ENCODE results near the gene MDFIC.

MDFIC gene

DNA sequence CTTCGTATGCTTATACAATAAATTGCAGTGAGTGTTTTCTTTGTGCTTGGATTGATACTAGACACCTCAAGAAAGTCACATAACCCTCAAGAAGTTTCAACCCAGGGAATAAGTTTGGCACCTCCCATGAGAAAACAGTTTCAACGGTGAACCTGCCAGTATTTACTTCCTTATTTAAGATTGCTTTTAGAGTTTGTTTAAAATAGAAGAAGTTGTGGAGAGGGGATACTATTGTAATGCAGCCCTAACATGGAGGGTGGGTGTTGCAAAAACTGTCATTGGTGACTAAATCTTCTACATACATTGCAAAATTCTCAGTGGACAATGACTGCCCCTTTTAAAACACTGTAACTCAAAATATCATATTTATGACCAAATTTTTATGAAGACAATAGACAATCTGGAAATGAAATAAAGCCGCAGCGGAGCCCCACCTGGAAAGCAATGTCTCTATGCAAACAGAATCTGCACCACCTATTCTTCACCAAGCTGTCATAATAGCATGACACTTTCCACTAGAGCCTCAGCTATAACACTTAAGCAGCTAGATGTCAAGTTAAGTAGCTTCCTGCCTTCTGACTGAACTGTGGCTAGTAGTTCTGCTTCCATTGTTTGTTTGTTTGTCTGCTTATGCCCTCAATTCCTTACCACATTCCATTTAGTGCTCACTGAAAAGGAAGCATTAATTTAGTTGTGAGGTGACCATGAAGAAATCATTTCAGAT is 98.2 kb downstream of the MDFIC start:
- no peak overlapping the region for H3K4me3 ChIP-seq (ENCODE audit: low read length)
- no peak for DNase-seq (ENCODE audit: low read depth, low spot score)

DNA sequence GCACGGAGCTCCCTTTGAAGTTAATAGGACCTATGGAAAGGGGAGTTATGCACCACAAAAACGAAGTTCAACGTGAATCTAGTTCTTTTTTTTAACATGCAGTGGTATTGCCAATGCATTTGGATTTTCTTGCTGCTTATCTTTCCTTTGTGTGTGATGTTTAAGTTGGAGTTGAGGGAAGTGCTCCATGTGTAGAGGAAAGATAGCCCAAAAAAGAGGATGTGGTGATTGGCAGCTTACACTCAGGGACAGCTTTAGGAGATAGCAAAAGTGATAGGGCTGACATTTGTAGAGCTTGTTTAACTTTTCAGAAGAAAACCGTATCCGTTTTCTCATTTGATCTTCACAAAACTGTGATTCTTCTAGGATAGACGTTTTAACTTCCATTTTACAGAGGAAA is 101.3 kb downstream of the MDFIC start:
- DNase-seq (ENCODE audit: low read depth, low spot score): peak; percentile 2
- no peak overlapping the region for H3K4me3 ChIP-seq (ENCODE audit: low read length)

DNA sequence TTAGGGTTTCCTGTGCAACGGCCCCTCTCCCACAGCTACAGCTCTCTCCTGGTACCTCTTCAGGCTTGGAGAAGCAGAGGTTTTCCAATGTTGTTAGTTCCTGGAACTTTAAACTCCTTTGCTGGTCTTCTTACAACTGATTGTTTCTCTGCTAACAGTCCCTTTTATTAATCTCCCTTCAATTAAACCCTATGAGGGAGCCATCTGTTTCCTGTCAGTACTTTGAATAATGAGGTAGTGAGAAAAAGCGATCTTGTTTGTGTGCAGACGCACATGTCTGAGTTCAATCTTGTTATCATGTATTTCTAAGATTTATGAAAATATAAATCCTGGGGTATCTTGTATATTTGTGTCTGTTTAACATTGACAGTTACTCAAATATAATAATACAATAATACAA is 102.4 kb downstream of the MDFIC start:
- H3K4me3 ChIP-seq (ENCODE audit: low read length): no peak overlapping the region
- DNase-seq (ENCODE audit: low read depth, low spot score): no peak

DNA sequence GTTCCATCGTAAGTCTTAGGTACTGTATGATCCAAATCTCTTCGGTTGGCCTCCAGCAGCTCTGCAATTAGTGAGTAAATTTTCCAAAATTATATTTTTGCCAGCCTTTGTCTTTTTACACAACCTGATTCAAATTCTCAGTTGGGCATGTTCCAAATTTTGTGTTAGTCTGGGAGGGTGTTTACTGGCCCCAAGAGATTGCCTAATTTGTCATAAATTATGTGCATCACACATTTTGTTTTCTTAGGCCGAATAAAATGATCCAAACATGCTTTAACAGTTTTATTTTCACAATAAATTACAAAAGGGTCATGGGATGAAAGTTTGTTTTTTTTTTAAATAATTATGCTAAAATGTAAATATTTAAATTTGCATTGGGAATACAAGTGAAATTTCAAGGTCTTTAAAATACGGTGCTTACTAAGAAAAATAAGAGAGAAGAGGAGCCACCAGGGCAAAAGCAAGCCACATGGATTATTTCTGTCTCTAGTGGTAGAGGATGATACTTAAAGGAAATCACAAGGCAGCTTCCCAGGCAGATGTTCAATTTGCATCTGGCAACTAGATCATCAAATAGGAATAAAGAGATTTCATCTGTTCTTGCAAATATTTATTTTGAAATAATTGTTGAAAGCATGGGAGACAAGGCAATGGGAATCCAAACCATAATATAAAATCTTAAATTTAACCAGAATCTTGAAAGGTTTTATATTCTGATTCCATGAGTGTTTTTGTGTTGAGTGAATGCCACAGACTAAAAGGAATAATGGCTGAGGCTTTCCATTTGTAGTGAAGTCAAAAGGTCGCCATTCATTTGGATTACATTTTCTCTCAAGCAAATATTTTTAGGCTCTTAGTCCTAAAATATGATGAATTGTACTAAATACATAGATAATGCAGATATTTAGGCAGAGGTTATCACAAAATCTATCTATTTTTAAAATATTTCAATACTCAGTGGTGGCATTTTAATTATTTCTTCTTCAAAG is 111.1 kb downstream of the MDFIC start:
- no peak for DNase-seq (ENCODE audit: low read depth, low spot score)
- H3K4me3 ChIP-seq (ENCODE audit: low read length): no peak overlapping the region

DNA sequence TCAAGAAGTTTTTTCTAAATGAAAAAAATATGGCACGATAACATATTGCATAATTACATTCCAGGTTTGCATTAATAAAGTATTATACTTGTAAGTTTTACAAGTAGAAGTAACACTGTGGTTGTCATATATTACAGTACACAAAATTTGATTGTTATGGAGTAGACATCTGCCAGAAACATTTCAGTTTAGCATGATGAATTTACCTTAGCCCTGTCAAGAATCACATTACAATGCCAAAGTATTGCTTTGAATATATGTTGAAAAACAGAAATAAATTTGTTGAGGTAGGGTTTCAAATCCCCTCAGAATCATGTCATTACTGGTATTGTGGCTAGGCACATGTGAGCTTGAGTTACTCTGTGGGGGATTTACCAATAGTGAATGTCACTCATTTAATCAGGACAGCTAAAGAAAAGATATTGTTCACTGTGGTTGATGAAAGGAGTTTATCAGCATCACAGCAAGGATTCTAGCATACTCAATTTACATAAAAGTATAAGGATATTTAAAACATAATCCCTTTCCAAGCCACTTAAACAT is 112.1 kb downstream of the MDFIC start:
- H3K4me3 ChIP-seq (ENCODE audit: low read length): no peak overlapping the region
- DNase-seq (ENCODE audit: low read depth, low spot score): no peak

DNA sequence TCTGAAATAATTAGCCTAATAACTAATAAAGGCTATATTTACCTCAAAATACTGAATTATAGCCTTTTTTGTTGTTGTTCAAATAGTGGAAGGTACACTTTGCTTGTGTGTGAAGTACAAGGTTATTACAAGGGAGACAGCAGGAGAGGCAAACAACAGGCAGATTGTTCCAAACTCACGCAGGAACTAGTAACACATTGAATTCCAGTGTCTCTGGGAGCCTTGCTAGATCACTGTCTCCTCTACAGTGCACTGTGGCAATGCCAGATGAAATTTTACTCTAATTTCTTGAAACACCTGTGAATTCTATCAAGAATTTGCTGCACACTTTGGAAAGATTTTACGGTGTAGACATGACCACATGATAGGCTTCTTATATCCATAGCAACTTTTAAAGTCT is 112.6 kb downstream of the MDFIC start:
- no peak for DNase-seq (ENCODE audit: low read depth, low spot score)
- no peak overlapping the region for H3K4me3 ChIP-seq (ENCODE audit: low read length)

DNA sequence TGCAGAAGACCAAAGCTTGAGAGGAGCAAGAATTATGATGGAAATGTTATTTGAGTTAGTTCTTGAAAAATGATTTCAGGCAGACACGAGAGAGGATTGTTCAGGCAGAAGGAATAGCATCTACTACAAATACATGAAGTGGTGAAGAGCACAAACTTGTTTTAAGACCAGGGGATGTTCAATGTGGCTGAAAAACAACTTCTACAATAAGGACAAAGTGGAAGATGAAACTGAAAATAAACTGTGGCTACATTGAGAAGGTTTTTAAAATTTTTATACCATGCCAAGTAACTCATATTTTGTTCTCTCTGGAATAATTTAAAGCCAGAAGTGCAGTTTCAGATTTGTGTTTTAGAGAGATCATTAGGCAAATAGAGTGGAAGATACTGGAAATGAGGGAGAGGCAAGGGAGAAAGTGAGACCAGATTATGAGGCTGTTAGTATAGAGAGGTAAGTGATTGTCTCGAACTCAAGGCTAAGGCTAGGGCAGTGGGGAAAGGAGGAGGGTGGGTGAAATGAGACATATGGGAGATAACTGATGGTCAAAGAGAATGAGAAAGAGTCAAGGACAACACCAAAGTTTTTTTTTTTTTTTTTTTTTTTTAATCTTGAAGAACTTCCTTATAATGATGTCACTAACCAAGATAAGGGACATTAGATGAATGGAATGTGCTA is 115.4 kb downstream of the MDFIC start:
- DNase-seq (ENCODE audit: low read depth, low spot score): no peak
- H3K4me3 ChIP-seq (ENCODE audit: low read length): no peak overlapping the region

DNA sequence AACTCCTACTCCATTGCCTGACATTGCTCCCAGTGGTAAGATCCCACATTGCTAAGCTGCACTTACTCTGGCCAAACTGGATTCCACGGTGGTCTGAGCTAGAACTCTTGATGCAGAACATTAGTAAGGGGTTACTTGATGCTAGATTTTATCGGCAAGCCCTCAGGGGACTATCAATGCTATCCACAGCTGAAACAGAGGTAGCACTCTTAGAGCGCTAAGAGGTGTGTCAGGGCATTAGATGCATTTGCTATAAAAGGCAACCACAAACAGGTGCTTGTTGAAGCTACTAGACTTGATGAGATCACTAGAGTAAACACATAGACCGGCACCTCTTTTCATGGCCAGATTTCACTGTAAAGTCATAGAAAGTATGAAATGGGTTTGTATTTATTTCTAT is 116.3 kb downstream of the MDFIC start:
- no peak for DNase-seq (ENCODE audit: low read depth, low spot score)
- H3K4me3 ChIP-seq (ENCODE audit: low read length): no peak overlapping the region

DNA sequence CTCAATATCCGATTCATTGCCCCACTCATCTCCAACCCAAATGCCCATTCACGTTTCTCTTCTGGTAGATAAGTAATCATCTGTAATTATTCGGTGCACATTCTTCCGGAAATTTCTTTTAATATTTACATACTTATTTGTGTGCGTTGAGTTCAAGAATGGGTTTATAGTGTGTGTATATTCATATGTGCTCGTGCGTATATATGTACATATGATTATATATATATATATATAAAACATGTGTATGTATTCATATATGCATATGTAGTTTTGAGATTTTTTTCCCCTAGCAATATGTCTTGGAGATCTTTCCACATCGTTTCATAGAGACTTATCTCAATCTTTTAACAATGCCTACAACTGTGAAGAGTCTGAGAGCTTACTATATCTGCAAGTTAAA is 118.2 kb downstream of the MDFIC start:
- H3K4me3 ChIP-seq (ENCODE audit: low read length): no peak overlapping the region
- DNase-seq (ENCODE audit: low read depth, low spot score): no peak

DNA sequence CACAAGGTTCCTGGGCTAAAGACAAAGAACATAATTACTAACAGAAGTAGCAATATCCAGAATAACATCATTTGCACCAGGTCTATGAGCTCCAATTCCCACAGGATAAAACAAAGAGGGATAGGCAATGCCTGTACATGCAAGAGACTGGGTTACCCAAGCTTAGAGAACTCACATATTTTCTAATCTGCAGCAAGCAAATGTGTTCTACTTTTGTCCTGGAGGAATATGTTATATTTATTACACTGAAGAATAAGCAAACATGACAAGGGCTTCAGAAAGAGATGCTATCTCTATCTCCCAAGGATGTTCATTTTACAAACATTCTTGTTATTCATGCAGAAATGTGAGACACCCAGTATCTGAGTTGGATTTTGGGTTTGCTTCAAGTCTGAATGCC is 118.6 kb downstream of the MDFIC start:
- no peak overlapping the region for H3K4me3 ChIP-seq (ENCODE audit: low read length)
- DNase-seq (ENCODE audit: low read depth, low spot score): no peak

DNA sequence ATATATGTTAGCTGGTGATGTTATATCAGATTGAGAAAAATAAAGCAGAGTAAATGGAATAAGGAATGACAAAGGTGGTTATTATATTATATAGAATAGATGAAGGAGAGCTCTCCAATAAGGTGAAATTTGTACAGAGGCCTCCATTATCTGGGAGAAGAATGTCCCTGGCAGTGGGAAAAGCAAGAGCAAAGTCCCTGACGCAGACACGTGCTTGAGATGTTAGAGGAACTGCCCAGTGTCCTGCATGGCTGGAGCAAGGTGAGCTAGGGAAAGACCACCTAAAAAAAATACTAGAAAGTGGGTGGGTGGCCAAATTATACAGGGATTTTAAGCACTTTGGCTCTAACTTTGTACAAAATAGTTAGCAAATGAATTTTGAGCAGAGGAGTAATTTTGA is 120.7 kb downstream of the MDFIC start:
- DNase-seq (ENCODE audit: low read depth, low spot score): no peak
- H3K4me3 ChIP-seq (ENCODE audit: low read length): no peak overlapping the region

DNA sequence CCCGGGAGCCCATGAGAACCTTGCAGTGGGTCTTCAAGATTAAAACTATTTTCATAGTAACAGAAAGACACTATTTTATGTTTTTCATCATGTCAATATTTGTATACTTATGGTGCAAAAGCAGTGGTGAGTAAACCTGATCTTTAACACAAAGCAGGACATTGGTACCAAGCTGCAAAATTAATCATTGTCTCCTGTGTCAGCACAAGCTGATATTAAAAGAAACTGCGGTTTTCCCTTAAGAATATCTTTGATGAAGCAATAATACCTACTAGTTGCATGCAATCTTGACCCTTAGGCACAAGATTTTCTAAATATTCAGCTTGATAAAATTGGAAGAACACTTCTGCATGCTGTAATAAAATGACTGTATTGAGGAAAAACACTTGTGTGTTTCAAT is 121.7 kb downstream of the MDFIC start:
- DNase-seq (ENCODE audit: low read depth, low spot score): no peak
- no peak overlapping the region for H3K4me3 ChIP-seq (ENCODE audit: low read length)

DNA sequence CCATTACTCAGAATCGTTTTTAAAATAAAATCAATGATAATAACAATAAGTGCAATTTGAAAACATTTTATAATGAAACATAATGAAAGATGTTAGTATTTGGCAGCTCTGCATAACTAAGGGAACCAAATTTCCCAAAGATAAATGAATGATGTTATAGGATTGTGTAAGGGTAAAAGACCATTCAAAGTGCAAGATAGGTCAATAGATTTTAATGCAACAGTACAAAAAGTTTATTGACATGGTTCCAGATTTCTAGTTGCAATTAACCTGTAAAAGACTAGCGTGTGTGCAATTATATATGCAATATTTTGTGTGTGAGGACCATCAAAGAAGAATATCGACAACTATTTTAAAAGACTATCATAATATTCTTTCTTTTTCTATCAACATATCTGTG is 122.3 kb downstream of the MDFIC start:
- no peak for DNase-seq (ENCODE audit: low read depth, low spot score)

DNA sequence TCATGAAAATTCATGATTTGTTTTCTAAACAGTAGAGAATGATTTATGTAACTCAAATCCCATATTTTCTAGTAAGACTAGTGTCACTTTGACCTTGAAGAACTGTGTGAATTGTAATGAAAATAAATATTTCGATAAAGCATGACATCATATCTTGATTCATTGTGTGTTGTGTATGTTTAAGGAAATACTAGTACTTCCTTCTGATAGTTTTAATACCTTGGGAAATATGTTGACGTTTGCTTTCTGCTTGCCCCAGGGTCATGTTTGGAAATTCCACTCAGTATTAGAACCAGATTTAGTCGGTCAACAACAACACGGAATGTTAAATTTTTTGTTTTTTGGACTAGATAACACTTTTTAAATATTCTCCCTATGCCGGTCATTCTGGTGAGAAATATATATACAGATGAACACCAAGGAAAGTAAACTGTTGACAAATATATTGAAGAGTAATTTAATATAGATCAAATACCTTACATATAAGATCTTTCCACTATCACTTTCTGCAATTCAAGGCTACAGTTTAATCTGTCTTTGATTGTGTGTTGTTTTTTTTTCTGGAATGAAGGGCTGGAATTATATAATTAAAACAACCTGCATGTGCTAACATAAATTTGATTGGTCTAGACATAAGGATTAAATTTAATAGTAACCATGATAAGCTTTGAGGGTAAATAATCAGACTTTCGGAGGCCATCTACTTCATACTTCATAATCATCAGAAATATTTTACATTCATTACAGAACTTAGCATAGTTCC is 126.2 kb downstream of the MDFIC start:
- no peak overlapping the region for H3K4me3 ChIP-seq (ENCODE audit: low read length)
- DNase-seq (ENCODE audit: low read depth, low spot score): no peak

More for the DNA sequence above, 122.3 kb downstream of the MDFIC start:
- no peak overlapping the region for H3K4me3 ChIP-seq (ENCODE audit: low read length)

DNA sequence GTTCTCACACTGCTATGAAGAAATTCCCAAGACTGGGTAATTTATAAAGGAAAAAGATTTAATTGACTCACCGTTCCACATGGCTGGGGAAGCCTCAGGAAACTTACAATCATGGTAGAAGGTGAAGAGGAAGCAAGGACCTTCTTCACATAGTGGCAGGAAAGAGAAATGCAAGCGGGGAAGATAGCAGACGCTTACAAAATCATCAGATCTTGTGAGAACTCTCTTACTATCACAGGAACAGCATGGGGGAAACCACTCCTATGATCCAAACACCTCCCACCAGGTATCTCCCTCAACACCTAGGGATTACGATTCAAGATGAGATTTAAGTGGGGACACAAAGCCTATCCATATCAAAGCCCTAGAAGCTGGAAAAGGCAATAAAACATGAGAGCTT is 130.8 kb downstream of the MDFIC start:
- H3K4me3 ChIP-seq (ENCODE audit: low read length): no peak overlapping the region
- no peak for DNase-seq (ENCODE audit: low read depth, low spot score)

DNA sequence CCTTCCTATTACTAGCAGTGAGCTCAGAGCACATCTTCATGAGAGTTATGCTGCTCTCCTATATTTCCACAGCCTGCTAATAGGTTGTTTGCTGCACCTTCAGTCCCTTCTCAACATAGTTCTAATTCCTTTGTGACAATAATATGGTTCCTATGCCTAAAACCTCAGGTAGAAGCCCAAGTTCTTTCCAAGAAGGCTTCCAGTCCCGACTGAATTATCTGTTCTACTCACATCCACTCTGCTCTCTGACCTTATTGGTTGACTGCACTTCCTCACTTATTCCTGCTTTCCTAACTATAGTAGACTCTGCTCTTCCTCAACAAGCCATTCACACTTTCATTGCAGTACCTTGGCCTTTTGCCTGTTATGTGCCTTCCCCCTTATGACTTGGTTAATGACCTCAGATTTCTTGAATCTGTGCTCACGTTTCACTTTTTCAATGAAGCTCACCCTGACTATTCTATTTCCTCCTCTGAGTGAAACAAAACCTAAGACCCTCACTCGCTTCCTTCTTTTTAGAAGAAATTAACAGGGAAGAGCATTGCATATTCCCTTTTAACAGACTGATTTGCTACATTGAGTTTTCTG is 132.7 kb downstream of the MDFIC start:
- no peak for DNase-seq (ENCODE audit: low read depth, low spot score)
- no peak overlapping the region for H3K4me3 ChIP-seq (ENCODE audit: low read length)

DNA sequence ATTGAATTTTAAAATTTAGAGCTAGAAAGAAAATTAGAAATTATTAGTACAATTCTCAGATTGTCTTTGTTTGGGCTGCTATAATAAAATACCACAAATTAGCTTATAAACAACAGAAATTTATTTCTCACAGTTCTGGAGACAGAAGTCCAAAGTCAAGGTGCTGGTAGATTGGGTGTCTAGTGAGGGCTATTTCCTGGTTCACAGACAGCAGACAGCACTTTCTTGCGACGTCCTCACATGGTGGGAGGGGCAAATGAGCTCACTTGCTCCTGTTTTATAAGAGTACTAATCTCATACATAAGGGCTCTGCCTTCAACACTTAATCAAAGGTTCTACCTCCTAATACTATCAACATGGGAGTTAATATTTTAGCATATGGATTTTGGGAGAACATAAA is 134.1 kb downstream of the MDFIC start:
- DNase-seq (ENCODE audit: low read depth, low spot score): no peak
- H3K4me3 ChIP-seq (ENCODE audit: low read length): no peak overlapping the region

DNA sequence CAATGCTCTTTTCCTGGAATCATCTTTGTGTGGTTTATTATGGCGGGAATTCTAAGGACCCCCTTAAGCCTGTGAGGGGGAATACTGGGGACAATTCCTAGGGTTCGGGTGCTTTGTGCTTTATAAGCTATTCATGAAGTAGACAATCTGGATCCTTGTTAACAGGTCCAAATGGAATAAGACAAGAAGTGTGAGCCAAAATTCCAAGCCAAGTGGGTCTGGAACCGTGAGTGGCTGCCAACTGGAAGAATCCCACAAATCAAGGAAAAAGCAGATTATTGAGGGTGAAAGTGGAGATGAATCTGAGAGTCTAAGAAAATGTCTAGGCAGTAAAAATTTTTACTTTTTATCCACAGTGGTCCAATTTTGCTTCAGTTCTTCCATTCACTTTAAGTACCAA is 136.8 kb downstream of the MDFIC start:
- no peak for DNase-seq (ENCODE audit: low read depth, low spot score)
- H3K4me3 ChIP-seq (ENCODE audit: low read length): no peak overlapping the region

DNA sequence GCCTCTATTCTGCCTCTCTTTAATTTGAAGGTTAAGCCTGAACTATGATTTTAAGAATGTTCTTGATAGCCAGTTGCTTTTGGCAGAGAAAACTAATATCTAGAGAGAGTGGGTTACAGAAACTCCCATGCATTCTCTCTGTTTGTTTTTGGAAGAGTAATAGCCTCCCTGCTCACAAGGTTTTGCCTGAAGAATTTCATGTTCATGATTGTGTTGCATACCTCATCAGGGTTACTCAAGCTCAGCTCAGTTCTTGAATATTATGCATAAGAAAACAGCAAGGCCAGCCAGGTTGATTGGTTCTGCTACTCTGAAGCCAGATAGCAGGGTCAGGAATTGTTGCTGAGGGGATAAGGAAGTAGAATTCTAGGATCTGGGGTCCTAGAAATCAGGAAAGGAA is 137.4 kb downstream of the MDFIC start:
- no peak for DNase-seq (ENCODE audit: low read depth, low spot score)
- no peak overlapping the region for H3K4me3 ChIP-seq (ENCODE audit: low read length)
